PC-3 (cell line): ENCODE results near the gene VSTM2B.

Source experiments
- EZH2 ChIP-seq: fragments of 300-600 bp; sonication (generic); IDR thresholded peaks from one replicate; pipeline ENCODE4 v1.6.1; 2017; ENCODE audit warnings: antibody characterized with exemption, mild to moderate bottlenecking, low read length; ENCODE audit not compliant: unreplicated experiment
- TF ChIP-seq, protein P1 (sequence below): fragments of 300-600 bp; sonication (generic); conservative IDR thresholded peaks from 2 replicates; pipeline ENCODE4 v1.5.1; 2017; ENCODE audit warnings: antibody characterized with exemption, low read depth, mild to moderate bottlenecking, low read length

DNA sequence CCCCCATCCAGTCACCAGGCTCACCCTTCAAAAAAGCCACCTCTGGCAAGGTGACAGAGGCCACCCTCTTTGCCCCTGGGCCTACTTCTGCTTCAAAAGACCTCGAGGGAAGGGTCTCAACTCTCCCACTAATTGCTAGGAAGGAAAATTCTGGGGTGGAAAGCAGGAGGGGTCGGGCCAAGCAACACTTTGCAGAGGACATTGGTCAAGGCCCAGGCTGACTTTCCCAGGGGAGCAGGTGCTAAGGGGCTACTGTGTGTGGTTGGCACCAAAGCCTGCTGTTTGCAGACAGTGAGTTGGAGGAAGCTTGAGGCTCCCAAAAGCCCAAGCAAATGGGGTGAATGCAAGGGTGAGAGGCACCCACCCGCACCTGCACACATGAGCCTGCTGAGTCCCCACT is 28.6 kb upstream of the VSTM2B start:
- TF ChIP-seq, protein P1, sequence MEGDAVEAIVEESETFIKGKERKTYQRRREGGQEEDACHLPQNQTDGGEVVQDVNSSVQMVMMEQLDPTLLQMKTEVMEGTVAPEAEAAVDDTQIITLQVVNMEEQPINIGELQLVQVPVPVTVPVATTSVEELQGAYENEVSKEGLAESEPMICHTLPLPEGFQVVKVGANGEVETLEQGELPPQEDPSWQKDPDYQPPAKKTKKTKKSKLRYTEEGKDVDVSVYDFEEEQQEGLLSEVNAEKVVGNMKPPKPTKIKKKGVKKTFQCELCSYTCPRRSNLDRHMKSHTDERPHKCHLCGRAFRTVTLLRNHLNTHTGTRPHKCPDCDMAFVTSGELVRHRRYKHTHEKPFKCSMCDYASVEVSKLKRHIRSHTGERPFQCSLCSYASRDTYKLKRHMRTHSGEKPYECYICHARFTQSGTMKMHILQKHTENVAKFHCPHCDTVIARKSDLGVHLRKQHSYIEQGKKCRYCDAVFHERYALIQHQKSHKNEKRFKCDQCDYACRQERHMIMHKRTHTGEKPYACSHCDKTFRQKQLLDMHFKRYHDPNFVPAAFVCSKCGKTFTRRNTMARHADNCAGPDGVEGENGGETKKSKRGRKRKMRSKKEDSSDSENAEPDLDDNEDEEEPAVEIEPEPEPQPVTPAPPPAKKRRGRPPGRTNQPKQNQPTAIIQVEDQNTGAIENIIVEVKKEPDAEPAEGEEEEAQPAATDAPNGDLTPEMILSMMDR: no peak
- no peak for TF ChIP-seq EZH2
